Mesendoderm (in vitro differentiated cells): ENCODE results near the gene CDK6.

Experiments
- DNase-seq: peaks from one replicate; pipeline ENCODE4 v3.0.0; 2013
- H2AK5ac ChIP-seq: 2 replicates; pipeline ENCODE4 v1.6.1; 2013; ENCODE audit warnings: low read length, inconsistent platforms
- H2BK120ac ChIP-seq: 2 replicates; pipeline ENCODE4 v1.6.1; 2013; ENCODE audit warnings: low read depth, mild to moderate bottlenecking, low read length, moderate library complexity, mixed read lengths
- H2BK15ac ChIP-seq: replicated peaks from 2 replicates; pipeline ENCODE4 v1.6.1; 2013; ENCODE audit warnings: low read depth, mild to moderate bottlenecking, moderate library complexity
- H2BK5ac ChIP-seq: 2 replicates; pipeline ENCODE4 v1.6.1; 2013; ENCODE audit warnings: low read length, inconsistent platforms
- H3K18ac ChIP-seq: 2 replicates; pipeline ENCODE4 v1.6.1; 2013; ENCODE audit warnings: mild to moderate bottlenecking, low read length, mixed read lengths
- H3K23ac ChIP-seq: one replicate; pipeline ENCODE4 v1.6.1; 2013; ENCODE audit warnings: low read length
- H3K27ac ChIP-seq: 2 replicates; pipeline ENCODE4 v1.5.1; 2013; ENCODE audit warnings: low read depth, mild to moderate bottlenecking, inconsistent platforms, low read length, moderate library complexity
- H3K27me3 ChIP-seq: 2 replicates; pipeline ENCODE4 v1.6.1; 2013; ENCODE audit warnings: low read length, control low read depth, mild to moderate bottlenecking, inconsistent platforms; ENCODE audit not compliant: insufficient read depth, poor library complexity
- H3K36me3 ChIP-seq: 2 replicates; pipeline ENCODE4 v1.6.1; 2013; ENCODE audit warnings: low read length, inconsistent platforms; ENCODE audit not compliant: control insufficient read depth, insufficient read depth
- H3K4ac ChIP-seq: one replicate; pipeline ENCODE4 v1.6.1; 2013; ENCODE audit warnings: low read depth, mild to moderate bottlenecking, low read length, moderate library complexity
- H3K4me1 ChIP-seq: 2 replicates; pipeline ENCODE4 v1.6.1; 2013; ENCODE audit warnings: low read depth, low read length, inconsistent platforms; ENCODE audit not compliant: control insufficient read depth
- H3K4me2 ChIP-seq: 2 replicates; pipeline ENCODE4 v1.6.1; 2013; ENCODE audit warnings: low read length
- H3K4me3 ChIP-seq: 2 replicates; pipeline ENCODE4 v1.5.1; 2013; ENCODE audit warnings: mild to moderate bottlenecking, low read length
- H3K56ac ChIP-seq: one replicate; pipeline ENCODE4 v1.6.1; 2013; ENCODE audit warnings: low read length
- H3K79me1 ChIP-seq: 2 replicates; pipeline ENCODE4 v1.6.1; 2013; ENCODE audit warnings: low read length, inconsistent platforms
- H3K79me2 ChIP-seq: 2 replicates; pipeline ENCODE4 v1.6.1; 2013; ENCODE audit warnings: mild to moderate bottlenecking, low read length; ENCODE audit not compliant: control insufficient read depth, insufficient read depth
- H3K9ac ChIP-seq: 2 replicates; pipeline ENCODE4 v1.6.1; 2013; ENCODE audit warnings: low read length, inconsistent platforms
- H4K5ac ChIP-seq: one replicate; pipeline ENCODE4 v1.6.1; 2013; ENCODE audit warnings: low read length
- H4K8ac ChIP-seq: one replicate; pipeline ENCODE4 v1.6.1; 2013; ENCODE audit warnings: low read depth, mild to moderate bottlenecking, control low read depth, low read length, moderate library complexity
- WGBS: extraction: QIAGEN DNeasy Blood & Tissue Kit; methylation state at CpG from one replicate; pipeline ENCODE4 v1.1.7; 2013; ENCODE audit warnings: low lambda C conversion rate, missing lambda C conversion rate; ENCODE audit not compliant: insufficient coverage; ENCODE audit errors: extremely low coverage; 5-methylcytosine and 5-hydroxymethylcytosine counted together

CDK6 gene

DNA sequence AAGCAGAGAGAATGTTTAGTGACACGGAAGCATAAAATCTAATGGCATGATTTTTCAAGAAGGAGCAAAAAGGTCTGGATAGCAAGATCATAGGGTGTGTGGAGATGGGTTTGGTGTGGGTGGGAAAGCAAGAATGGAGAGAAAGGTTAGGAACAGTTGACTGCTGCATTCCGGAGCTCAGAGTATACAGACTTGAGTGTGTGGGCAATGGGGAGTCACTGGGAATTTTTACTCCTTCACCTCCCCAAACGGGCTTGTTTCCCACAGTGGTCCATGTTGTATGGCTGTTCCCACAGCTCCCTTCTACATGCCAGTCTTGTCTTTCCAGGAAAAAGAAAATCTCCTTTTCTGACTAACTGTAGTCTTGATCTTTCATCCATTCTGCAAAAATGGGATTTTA lies 122.1 kb downstream of the CDK6 start:
- H4K5ac ChIP-seq, result no peak overlapping the region
- no peak overlapping the region for H2AK5ac ChIP-seq
- H3K23ac ChIP-seq, result no peak overlapping the region
- no peak overlapping the region for H2BK120ac ChIP-seq
- H3K9ac ChIP-seq, result no peak overlapping the region
- no peaks in the 10 kb centered on the region for H3K27me3 ChIP-seq
- H3K27ac ChIP-seq, result no peak overlapping the region
- no peak overlapping the region for H3K56ac ChIP-seq
- no peaks in the 10 kb centered on the region for H3K4me1 ChIP-seq
- no peaks in the 10 kb centered on the region for H3K79me2 ChIP-seq
- no peak overlapping the region for H3K4ac ChIP-seq
- H4K8ac ChIP-seq, result no peak overlapping the region
- H3K4me3 ChIP-seq, result no peak overlapping the region
- no peak overlapping the region for H2BK15ac ChIP-seq
- no peak overlapping the region for H3K18ac ChIP-seq
- H2BK5ac ChIP-seq, result no peak overlapping the region
- no peak for DNase-seq
- H3K79me1 ChIP-seq, result no peaks in the 10 kb centered on the region
- no peak overlapping the region for H3K4me2 ChIP-seq
- H3K36me3 ChIP-seq, result no peaks in the 10 kb centered on the region
- no CpG with 5 or more reads among the region's 3 CpGs for WGBS

GRCh38 chr7:92709912-92710311 lies 126.5 kb downstream of the CDK6 start:
- no peaks in the 10 kb centered on the region for H3K27me3 ChIP-seq
- H3K4ac ChIP-seq, result no peak overlapping the region
- no peak overlapping the region for H3K56ac ChIP-seq
- H2BK5ac ChIP-seq, result no peak overlapping the region
- DNase-seq, result no peak
- no peak overlapping the region for H2BK120ac ChIP-seq
- no peaks in the 10 kb centered on the region for H3K36me3 ChIP-seq
- no peaks in the 10 kb centered on the region for H3K4me1 ChIP-seq
- no peak overlapping the region for H3K18ac ChIP-seq
- WGBS, result no CpG with 5 or more reads among the region's 4 CpGs
- no peak overlapping the region for H2AK5ac ChIP-seq
- H3K79me2 ChIP-seq, result no peaks in the 10 kb centered on the region
- no peak overlapping the region for H3K23ac ChIP-seq
- no peak overlapping the region for H3K4me3 ChIP-seq
- H3K79me1 ChIP-seq, result no peaks in the 10 kb centered on the region
- no peak overlapping the region for H3K4me2 ChIP-seq
- no peak overlapping the region for H4K5ac ChIP-seq
- H3K9ac ChIP-seq, result no peak overlapping the region
- no peak overlapping the region for H2BK15ac ChIP-seq
- no peak overlapping the region for H3K27ac ChIP-seq
- H4K8ac ChIP-seq, result no peak overlapping the region

- Histone ChIP-seq H3K27me3 (no peaks in the 10 kb centered on the region), H3K79me2 (no peaks in the 10 kb centered on the region), H2AK5ac (no peak overlapping the region), H3K36me3 (no peaks in the 10 kb centered on the region), H4K8ac (no peak overlapping the region), H3K79me1 (no peaks in the 10 kb centered on the region), H3K9ac (no peak overlapping the region), H3K27ac (no peak overlapping the region), H2BK120ac (no peak overlapping the region), H4K5ac (no peak overlapping the region), H3K23ac (no peak overlapping the region), H2BK15ac (no peak overlapping the region), H3K4ac (no peak overlapping the region), H2BK5ac (no peak overlapping the region), H3K4me2 (no peak overlapping the region), H3K4me1 (no peaks in the 10 kb centered on the region), H3K4me3 (no peak overlapping the region), H3K56ac (no peak overlapping the region), H3K18ac (no peak overlapping the region)
- no CpG with 5 or more reads among the region's 2 CpGs for WGBS
- DNase-seq, result no peak
Observed at GRCh38 chr7:92709150-92709549, 127.2 kb downstream of the CDK6 start.

DNA sequence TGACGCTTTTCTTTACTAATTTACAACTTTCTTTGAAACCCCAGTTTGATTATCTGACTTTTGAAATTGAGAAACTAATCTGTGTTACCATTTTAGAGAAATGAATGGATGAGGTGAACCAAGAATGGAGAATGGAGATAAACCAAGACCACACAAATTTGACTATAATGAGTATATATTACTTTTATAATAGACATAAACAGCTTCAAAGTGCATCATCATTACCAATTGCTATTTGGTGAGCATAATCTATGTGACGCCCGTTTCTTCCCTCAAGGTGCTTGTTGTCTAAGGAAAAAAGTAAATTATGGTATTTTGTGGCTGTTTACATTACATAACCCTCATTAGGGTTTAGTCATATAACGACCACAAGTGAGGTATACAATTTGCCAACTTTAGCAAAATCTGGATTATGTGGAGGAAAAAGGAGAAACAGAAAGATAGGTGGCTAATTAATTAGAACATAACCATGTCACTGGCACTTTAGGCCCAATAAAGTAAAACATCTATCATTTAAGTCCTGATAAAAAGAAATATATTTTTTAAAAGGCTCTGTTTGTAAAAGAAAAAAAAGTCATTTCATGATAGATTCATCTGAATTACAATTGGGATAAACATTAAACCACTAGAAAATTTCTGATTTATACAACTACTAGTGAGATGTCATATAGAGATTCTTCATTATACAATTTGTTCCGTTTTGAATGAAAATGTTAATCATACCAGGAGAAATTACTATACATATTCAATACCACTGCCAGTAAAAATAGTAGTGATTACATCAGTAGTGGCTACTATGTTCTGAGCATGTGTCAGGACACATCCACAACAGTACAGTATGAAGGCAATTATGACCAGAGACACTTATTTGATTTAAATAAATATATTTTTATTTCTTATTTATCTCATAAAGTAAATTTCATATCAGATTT lies 128.0 kb downstream of the CDK6 start:
- no CpG with 5 or more reads among the region's 5 CpGs for WGBS
- no peaks in the 10 kb centered on the region for H3K36me3 ChIP-seq

GRCh38 chr7:92707435-92707834 lies 128.9 kb downstream of the CDK6 start:
- H3K36me3 ChIP-seq, result no peaks in the 10 kb centered on the region
- no peak overlapping the region for H3K9ac ChIP-seq
- no peak overlapping the region for H3K4me3 ChIP-seq
- H3K56ac ChIP-seq, result no peak overlapping the region
- H2BK15ac ChIP-seq, result no peak overlapping the region
- H3K18ac ChIP-seq, result no peak overlapping the region
- no peak overlapping the region for H4K8ac ChIP-seq
- H3K4me1 ChIP-seq, result no peaks in the 10 kb centered on the region
- no peak overlapping the region for H2BK120ac ChIP-seq
- no peaks in the 10 kb centered on the region for H3K79me2 ChIP-seq
- no peaks in the 10 kb centered on the region for H3K79me1 ChIP-seq
- DNase-seq, result no peak
- H3K4ac ChIP-seq, result no peak overlapping the region
- no peaks in the 10 kb centered on the region for H3K27me3 ChIP-seq
- H3K27ac ChIP-seq, result no peak overlapping the region
- H2AK5ac ChIP-seq, result no peak overlapping the region
- no peak overlapping the region for H3K23ac ChIP-seq
- no CpG with 5 or more reads among the region's 3 CpGs for WGBS
- no peak overlapping the region for H2BK5ac ChIP-seq
- H4K5ac ChIP-seq, result no peak overlapping the region
- H3K4me2 ChIP-seq, result no peak overlapping the region

More for the DNA sequence above, 128.0 kb downstream of the CDK6 start:
- H3K4me2 ChIP-seq, result no peak overlapping the region
- no peaks in the 10 kb centered on the region for H3K79me2 ChIP-seq
- no peak overlapping the region for H3K23ac ChIP-seq
- H2AK5ac ChIP-seq, result no peak overlapping the region
- H4K5ac ChIP-seq, result no peak overlapping the region
- H3K79me1 ChIP-seq, result no peaks in the 10 kb centered on the region
- no peak overlapping the region for H2BK15ac ChIP-seq
- H3K18ac ChIP-seq, result no peak overlapping the region
- no peaks in the 10 kb centered on the region for H3K4me1 ChIP-seq
- no peak overlapping the region for H3K4ac ChIP-seq
- H4K8ac ChIP-seq, result no peak overlapping the region
- H2BK5ac ChIP-seq, result no peak overlapping the region
- H3K27ac ChIP-seq, result no peak overlapping the region
- H3K9ac ChIP-seq, result no peak overlapping the region
- H3K56ac ChIP-seq, result no peak overlapping the region
- DNase-seq, result no peak
- no peaks in the 10 kb centered on the region for H3K27me3 ChIP-seq
- no peak overlapping the region for H3K4me3 ChIP-seq
- no peak overlapping the region for H2BK120ac ChIP-seq

DNA sequence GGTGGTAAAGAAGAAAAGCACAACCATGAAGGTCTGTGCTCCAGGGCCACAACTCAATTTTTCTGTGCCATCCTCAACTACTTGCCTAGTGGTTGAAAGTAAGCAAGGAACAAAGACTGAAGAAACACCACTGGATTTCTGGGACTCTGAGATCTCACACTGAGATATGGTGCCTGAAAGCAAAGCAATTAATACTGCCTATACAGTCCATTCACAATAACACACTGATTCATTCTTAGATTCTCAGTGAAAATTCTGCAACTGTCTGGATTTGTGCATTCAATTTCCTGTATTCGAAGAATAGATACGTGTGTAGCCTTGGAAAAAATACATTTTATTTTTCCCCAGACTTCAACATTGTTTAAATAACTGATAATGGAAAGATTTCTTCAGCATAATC lies 129.8 kb downstream of the CDK6 start:
- H3K4me2 ChIP-seq, result no peak overlapping the region
- H3K9ac ChIP-seq, result no peak overlapping the region
- no peak overlapping the region for H4K8ac ChIP-seq
- no peaks in the 10 kb centered on the region for H3K79me1 ChIP-seq
- H3K23ac ChIP-seq, result no peak overlapping the region
- H4K5ac ChIP-seq, result no peak overlapping the region
- no peak overlapping the region for H2BK5ac ChIP-seq
- no peak overlapping the region for H2BK120ac ChIP-seq
- no peak for DNase-seq
- H3K27me3 ChIP-seq, result no peaks in the 10 kb centered on the region
- no peaks in the 10 kb centered on the region for H3K4me1 ChIP-seq
- no peak overlapping the region for H2AK5ac ChIP-seq
- H3K36me3 ChIP-seq, result no peaks in the 10 kb centered on the region
- no peak overlapping the region for H2BK15ac ChIP-seq
- H3K4ac ChIP-seq, result no peak overlapping the region
- no peak overlapping the region for H3K18ac ChIP-seq
- no peaks in the 10 kb centered on the region for H3K79me2 ChIP-seq
- H3K56ac ChIP-seq, result no peak overlapping the region
- WGBS, result no CpG with 5 or more reads among the region's 2 CpGs
- H3K27ac ChIP-seq, result no peak overlapping the region
- no peak overlapping the region for H3K4me3 ChIP-seq
